A549 (cell line): Measurements from ENCODE around the gene MYO18A.

Experiments used
- EP300 ChIP-seq, 2 experiments: fragments of >200 bp; sonication (Bioruptor Twin); formaldehyde crosslinking; IDR thresholded peaks; 2 replicates in 1 of 2; 3 replicates in 1 of 2; pipeline ENCODE4 v1.6.1; 2016 to 2017
- JUN ChIP-seq, 2 experiments: fragments of >200 bp; sonication (Bioruptor Twin); formaldehyde crosslinking; IDR thresholded peaks; 2 replicates in 1 of 2; 3 replicates in 1 of 2; pipeline ENCODE4 v1.6.1; 2016 to 2017
- TF ChIP-seq, protein P1 (sequence below): fragments of >200 bp; sonication (Bioruptor Twin); formaldehyde crosslinking; IDR thresholded peaks from 3 replicates; pipeline ENCODE4 v1.5.1; 2016

DNA sequence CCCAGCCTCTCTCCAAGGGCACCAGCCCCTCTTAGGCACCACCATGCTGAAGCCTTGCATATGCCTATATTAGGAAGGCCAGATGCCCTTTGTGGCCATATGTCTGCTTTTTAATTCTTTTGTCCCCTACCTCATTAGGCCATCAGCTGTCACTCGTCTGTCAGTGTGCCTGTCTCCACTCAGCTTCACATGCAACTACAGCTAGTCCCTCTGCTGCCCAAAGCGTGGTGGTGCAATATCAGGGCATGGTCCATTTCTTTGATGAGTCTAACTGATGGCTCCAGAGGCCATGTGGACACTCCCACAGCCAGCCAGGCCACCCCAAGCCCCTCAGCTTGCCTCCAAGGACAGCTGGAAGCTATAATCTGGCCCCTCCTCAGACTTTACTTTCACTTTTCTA is 36.3 kb downstream of the MYO18A start:
- TF ChIP-seq JUN (IDR thresholded peaks at IDR 0.05) (no peak), EP300 (IDR thresholded peaks at IDR 0.05) (no peak)
- TF ChIP-seq, protein P1, sequence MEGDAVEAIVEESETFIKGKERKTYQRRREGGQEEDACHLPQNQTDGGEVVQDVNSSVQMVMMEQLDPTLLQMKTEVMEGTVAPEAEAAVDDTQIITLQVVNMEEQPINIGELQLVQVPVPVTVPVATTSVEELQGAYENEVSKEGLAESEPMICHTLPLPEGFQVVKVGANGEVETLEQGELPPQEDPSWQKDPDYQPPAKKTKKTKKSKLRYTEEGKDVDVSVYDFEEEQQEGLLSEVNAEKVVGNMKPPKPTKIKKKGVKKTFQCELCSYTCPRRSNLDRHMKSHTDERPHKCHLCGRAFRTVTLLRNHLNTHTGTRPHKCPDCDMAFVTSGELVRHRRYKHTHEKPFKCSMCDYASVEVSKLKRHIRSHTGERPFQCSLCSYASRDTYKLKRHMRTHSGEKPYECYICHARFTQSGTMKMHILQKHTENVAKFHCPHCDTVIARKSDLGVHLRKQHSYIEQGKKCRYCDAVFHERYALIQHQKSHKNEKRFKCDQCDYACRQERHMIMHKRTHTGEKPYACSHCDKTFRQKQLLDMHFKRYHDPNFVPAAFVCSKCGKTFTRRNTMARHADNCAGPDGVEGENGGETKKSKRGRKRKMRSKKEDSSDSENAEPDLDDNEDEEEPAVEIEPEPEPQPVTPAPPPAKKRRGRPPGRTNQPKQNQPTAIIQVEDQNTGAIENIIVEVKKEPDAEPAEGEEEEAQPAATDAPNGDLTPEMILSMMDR = peak; percentile 34; the same call in 2 of the 3 replicates
